Measurements from ENCODE around the gene ATXN2L.

- TF ChIP-seq POLR2A (IDR thresholded peaks at IDR 0.05; ENCODE audit: borderline replicate concordance, extremely low read depth, insufficient read depth, insufficient read length) (no peak), REST (IDR thresholded peaks at IDR 0.05; ENCODE audit: low read depth) (no peak), POLR2AphosphoS5 (IDR thresholded peaks at IDR 0.05; ENCODE audit: low read depth, low read length) (no peak), MAX (IDR thresholded peaks at IDR 0.05) (no peak), RAD21 (IDR thresholded peaks at IDR 0.05; ENCODE audit: low read depth) (no peak), YY1 (IDR thresholded peaks at IDR 0.05; ENCODE audit: extremely low read depth, insufficient replicate concordance, low read depth, low read length) (no peak), EZH2phosphoT487 (IDR thresholded peaks at IDR 0.05; ENCODE audit: borderline replicate concordance) (no peak), EGR1 (IDR thresholded peaks at IDR 0.05; ENCODE audit: low read depth) (no peak), SIN3A (IDR thresholded peaks at IDR 0.05; ENCODE audit: low read depth) (no peak)
- TF ChIP-seq, protein P1, sequence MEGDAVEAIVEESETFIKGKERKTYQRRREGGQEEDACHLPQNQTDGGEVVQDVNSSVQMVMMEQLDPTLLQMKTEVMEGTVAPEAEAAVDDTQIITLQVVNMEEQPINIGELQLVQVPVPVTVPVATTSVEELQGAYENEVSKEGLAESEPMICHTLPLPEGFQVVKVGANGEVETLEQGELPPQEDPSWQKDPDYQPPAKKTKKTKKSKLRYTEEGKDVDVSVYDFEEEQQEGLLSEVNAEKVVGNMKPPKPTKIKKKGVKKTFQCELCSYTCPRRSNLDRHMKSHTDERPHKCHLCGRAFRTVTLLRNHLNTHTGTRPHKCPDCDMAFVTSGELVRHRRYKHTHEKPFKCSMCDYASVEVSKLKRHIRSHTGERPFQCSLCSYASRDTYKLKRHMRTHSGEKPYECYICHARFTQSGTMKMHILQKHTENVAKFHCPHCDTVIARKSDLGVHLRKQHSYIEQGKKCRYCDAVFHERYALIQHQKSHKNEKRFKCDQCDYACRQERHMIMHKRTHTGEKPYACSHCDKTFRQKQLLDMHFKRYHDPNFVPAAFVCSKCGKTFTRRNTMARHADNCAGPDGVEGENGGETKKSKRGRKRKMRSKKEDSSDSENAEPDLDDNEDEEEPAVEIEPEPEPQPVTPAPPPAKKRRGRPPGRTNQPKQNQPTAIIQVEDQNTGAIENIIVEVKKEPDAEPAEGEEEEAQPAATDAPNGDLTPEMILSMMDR (IDR thresholded peaks at IDR 0.05 in 2 of 3, conservative IDR thresholded peaks at IDR 0.05 in 1 of 3; ENCODE audit: borderline replicate concordance in 1 of 3, insufficient read depth in 1 of 3, low read depth in 2 of 3, low read length in 2 of 3) = no peak
- TF ChIP-seq, protein P2, sequence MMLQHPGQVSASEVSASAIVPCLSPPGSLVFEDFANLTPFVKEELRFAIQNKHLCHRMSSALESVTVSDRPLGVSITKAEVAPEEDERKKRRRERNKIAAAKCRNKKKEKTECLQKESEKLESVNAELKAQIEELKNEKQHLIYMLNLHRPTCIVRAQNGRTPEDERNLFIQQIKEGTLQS (IDR thresholded peaks at IDR 0.05) = no peak
Observed at GRCh38 chr16:28846933-28847273, 24.1 kb downstream of the ATXN2L start.
